ENCODE measurements around the gene KIF5B.

GRCh38 chr10:32002531-32002930, 53.7 kb downstream of the KIF5B start:
- TF ChIP-seq CTCF (IDR thresholded peaks at IDR 0.05) (no peak), POLR2A (IDR thresholded peaks at IDR 0.05) (no peak)

Measured in sigmoid colon (tissue), 3 donors.